DND-41 (cell line): Measurements from ENCODE around the gene RUNX3.

Source experiments
- EZH2 ChIP-seq: IDR thresholded peaks from 3 replicates; pipeline ENCODE4 v1.6.1; 2012; ENCODE audit warnings: borderline replicate concordance, low read depth, mild to moderate bottlenecking, moderate library complexity, low read length, inconsistent platforms; ENCODE audit not compliant: severe bottlenecking
- TF ChIP-seq, protein P1 (sequence below): IDR thresholded peaks from 2 replicates; pipeline ENCODE4 v1.5.1; 2012; ENCODE audit warnings: borderline replicate concordance, low read length, moderate library complexity, mild to moderate bottlenecking; ENCODE audit not compliant: poor library complexity, severe bottlenecking; ENCODE audit errors: extremely low read depth

DNA sequence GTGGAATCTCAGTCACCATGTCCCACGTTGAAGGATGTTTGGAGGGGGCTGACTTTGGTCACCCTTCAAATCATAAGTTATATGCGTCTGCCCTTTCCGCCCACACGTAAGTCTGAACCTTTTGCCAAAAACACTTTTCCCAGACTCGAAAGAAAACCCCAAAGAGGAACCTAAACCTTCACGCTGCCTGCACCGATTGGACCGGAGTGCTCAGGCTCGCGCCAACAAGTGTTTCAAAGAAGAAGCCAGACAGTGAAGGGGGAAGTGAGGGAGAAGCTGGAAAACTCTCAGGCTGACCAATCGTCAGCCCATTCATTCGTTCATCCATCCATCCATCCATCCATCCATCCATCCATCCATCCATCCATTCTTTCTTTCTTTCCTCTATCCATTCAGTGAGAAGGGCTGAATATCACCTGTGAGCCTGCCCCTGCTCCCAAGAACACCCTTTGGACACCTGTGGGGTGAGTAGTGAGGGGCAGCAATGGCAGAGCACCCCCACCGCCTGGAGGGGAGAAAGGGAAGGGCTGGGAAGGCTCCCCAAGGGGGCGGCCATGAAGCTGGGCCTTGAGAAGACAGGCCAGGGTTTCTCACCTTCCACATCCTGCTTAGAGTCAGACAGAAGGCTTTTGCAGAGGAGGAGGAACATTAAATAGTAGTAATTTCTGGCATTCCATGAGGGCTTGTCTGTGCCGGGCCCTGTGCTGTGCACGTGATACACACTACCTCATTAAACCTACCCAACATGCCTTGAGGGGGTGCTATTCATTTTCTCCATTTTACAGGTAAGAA lies 27.1 kb upstream of the RUNX3 start:
- TF ChIP-seq, protein P1, sequence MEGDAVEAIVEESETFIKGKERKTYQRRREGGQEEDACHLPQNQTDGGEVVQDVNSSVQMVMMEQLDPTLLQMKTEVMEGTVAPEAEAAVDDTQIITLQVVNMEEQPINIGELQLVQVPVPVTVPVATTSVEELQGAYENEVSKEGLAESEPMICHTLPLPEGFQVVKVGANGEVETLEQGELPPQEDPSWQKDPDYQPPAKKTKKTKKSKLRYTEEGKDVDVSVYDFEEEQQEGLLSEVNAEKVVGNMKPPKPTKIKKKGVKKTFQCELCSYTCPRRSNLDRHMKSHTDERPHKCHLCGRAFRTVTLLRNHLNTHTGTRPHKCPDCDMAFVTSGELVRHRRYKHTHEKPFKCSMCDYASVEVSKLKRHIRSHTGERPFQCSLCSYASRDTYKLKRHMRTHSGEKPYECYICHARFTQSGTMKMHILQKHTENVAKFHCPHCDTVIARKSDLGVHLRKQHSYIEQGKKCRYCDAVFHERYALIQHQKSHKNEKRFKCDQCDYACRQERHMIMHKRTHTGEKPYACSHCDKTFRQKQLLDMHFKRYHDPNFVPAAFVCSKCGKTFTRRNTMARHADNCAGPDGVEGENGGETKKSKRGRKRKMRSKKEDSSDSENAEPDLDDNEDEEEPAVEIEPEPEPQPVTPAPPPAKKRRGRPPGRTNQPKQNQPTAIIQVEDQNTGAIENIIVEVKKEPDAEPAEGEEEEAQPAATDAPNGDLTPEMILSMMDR, result no peak
- TF ChIP-seq EZH2, result no peak
